Astrocyte of the spinal cord (primary cell): ENCODE results near the gene DMAP1.

ENCODE experiments used
- DNase-seq: peaks from one replicate; pipeline ENCODE4 v3.0.0; 2011; ENCODE audit warnings: low read depth, low spot score
- H3K4me3 ChIP-seq: 2 replicates; pipeline ENCODE4 v1.5.1; 2011; ENCODE audit warnings: low read depth, mild to moderate bottlenecking, low read length, moderate library complexity
- CTCF ChIP-seq: IDR thresholded peaks from 2 replicates; pipeline ENCODE4 v1.5.1; 2012; ENCODE audit warnings: low read depth, mild to moderate bottlenecking, low read length, inconsistent platforms
- in situ Hi-C: cut with HindIII; loops from 2 replicates; pipeline ENCODE4 v1.10.0; 2017; ENCODE audit warnings: low sequenced_read_pairs

DMAP1 gene

GRCh38 chr1:44251486-44251885 is 38.2 kb downstream of the DMAP1 start:
- no peak for TF ChIP-seq CTCF
- in situ Hi-C loops = no loop called here
- DNase-seq = no peak
- no peak overlapping the region for H3K4me3 ChIP-seq

- no peak for DNase-seq
- no peak overlapping the region for H3K4me3 ChIP-seq
- in situ Hi-C loops = no loop called here
- TF ChIP-seq CTCF = no peak
Measured at GRCh38 chr1:44251989-44252671, 38.9 kb downstream of the DMAP1 start.

- no peak overlapping the region for H3K4me3 ChIP-seq
- in situ Hi-C loops = no loop called here
- no peak for DNase-seq
- no peak for TF ChIP-seq CTCF
Measured at GRCh38 chr1:44254392-44254910, 41.2 kb downstream of the DMAP1 start.

GRCh38 chr1:44256762-44257554 is 43.7 kb downstream of the DMAP1 start:
- no peak overlapping the region for H3K4me3 ChIP-seq

GRCh38 chr1:44259090-44259489 is 45.8 kb downstream of the DMAP1 start:
- no peak for TF ChIP-seq CTCF
- no peak overlapping the region for H3K4me3 ChIP-seq
- in situ Hi-C loops = no loop called here
- DNase-seq = no peak

More at GRCh38 chr1:44256762-44257554, 43.7 kb downstream of the DMAP1 start:
- in situ Hi-C loops = no loop called here
- DNase-seq = no peak
- no peak for TF ChIP-seq CTCF

GRCh38 chr1:44260792-44261170 is 47.5 kb downstream of the DMAP1 start:
- no peak for DNase-seq
- no peak overlapping the region for H3K4me3 ChIP-seq
- in situ Hi-C loops = no loop called here
- no peak for TF ChIP-seq CTCF
